Activated CD4-positive, CD25-positive, alpha-beta regulatory T cell treated with anti-CD3 and anti-CD28 coated beads, Interleukin-2, amount 50 U/mL, for 24 hours (primary cell): Measurements from ENCODE around the gene SPAG5.

ENCODE experiments used
- ATAC-seq, 2 donors: fragments of 150-1000 bp; cut with Tn5 transposase; one replicate each; pipeline ENCODE4 v1.10.0; 2021; ENCODE audit warnings: mild to moderate bottlenecking in 1 of 2, moderate library complexity in 1 of 2

Gene SPAG5

GRCh38 chr17:28571361-28572122, 27.3 kb downstream of the SPAG5 start, which contains the start of gene PIGS:
PIGS (minus strand) TSS chr17:28571524; CDS start chr17:28571496, 28 bp downstream.
- ATAC-seq = peak; percentile 99

DNA sequence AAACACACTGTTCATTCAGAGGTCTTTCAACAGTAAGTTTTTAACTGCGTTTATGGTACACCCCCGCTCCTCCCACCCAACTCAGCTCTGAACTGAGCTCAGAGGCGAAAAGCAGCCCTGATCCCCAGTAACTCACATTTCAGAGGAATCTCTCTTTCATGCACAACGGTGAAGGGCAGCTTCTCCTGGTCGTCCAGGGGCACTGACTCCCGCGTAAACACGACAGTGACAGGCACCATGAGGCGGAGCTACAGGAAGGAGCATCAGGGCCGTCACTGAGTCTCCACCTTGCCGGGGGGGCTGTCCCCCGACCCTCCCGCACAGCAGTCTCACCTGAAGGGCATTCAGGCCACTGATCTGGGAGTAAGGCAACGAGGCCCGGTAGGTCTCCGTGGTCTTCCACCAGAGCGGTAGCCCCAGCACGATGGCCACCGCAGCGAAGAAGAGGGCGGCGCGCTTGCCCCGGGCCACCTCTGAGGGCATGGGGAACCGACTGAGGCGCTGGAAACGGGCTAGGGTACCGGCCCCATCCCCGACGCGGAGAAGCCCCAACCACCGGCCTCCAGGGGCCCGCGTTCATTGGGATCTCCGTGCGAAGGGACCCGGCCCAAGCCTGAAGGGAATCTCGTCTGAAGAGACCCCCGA, 28.0 kb downstream of the SPAG5 start:
- peak; percentile 33 to 40 for ATAC-seq

DNA sequence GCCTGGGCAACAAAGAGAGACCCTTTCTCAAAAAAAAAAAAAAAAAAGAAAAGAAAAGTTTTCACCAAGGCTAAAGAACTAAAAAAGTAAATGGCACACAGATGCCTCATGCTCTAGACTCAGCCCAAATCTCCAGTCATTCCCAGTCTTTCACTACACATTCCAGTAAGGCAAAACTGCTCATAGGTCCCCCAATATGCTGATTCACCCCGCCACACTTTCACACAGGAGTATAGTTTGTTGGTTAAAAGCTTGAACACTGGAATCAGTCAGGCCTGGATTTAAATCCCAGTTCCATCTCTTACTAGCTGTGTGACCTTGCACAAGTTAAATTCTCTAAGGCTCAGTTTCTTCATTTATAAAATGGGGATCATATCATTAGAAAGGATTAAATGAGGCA, 29.4 kb downstream of the SPAG5 start:
- ATAC-seq = no peak

DNA sequence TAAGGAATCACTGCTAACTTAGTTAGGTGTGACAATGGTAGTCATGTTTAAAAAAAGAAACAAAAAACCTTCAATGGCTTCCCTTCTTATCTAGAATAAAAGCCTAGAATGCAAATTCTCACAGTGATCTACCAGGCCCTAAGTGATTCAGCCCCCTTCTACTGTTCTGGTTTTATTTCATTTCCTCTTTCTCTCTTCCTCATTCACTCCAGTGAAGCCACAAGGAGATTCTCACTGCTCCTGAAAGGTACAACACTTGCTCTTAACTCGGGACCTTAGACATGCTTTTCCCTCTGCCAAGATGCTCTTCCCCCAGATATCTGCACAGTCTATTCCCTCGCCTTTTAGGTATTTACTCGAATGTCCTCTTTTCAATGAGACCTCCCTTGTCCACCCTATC, 31.2 kb downstream of the SPAG5 start:
- no peak for ATAC-seq

- ATAC-seq = no peak
Measured at GRCh38 chr17:28563475-28563874, 35.4 kb downstream of the SPAG5 start.

DNA sequence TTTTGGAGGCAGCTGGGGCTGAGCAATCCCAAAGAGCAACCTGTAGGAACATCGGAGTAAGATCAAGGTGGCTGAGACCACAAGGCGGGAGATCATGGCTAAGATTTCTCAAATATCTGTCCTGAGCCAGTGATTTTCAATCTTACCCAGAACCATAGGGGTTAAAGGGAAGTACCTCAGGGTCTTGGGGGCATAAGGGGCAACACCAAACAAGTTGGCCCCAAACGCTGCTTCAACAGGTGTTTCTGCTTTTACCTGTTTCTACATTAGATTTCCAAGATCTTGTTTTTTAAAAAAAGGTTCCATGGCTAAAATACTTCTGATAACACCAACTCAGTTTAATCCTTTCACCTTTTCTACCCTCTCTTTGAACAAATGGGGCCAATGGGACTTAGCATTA, 43.8 kb downstream of the SPAG5 start:
- no peak for ATAC-seq

DNA sequence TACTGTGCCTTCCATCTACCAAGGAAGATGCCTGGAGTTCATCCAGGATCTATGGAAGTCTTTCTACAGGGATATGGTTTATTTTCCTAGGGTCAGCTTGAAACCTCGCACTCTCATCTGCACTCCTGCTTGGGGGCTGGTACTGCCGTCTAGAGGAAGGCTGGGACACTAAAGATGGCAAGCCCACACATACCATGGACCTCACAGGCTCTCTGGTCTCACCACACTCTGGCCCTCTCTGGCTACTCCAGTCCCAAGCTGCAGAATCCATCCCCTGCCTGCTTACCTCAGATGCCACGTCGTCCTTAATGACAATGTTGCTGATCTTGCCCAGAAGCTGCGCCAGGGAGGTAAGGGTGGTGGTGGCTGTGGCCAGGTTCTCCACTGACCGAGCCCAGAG, 44.3 kb downstream of the SPAG5 start:
- no peak for ATAC-seq

GRCh38 chr17:28553000-28553505, 45.8 kb downstream of the SPAG5 start:
- no peak for ATAC-seq

DNA sequence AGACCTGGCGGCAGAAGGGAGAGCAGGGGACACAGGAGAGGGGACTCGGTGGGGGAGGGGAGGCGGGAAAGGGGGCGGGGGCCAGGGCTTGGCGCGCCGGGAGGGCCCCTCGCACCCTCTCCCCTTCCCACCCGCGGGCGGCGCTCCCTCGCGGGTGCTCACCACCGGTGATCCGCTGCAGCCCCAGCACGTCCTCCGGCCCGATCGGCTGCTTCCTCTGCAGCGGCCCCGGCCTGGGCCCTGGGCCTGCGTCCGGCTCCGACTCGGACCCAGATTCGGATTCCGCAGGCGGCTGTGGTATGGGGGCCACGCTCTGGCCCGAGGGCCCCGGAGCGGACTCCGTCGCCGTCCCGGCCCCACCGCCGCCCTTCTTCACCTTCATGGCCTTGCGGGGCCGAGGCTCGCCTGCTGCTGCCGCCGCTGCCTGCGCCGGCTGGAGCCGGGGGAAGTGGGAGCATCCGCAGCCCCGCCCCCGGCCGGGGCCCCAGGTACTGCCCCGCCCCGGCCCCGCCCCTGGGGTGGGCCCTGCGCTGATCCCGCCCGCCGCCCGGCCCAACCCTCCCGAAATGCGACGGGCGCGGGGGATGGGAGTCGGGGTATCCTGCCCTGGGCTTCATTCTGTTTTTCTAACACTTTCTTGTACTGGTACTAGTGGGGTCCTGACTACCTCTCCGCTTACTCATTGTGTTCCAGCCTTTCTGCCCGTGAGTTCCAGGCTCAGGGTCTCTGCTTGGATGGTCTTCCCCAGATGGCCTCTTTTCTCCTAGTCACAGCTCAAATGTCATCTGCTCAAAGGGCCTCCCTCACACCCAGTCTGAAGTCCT, 46.4 kb downstream of the SPAG5 start, which contains the start of gene UNC119:
UNC119 (minus strand) TSS at position 449 of the 824 bp plus-strand sequence; CDS start at position 382, 67 bp downstream.
- ATAC-seq = peak; percentile 85 to 86

DNA sequence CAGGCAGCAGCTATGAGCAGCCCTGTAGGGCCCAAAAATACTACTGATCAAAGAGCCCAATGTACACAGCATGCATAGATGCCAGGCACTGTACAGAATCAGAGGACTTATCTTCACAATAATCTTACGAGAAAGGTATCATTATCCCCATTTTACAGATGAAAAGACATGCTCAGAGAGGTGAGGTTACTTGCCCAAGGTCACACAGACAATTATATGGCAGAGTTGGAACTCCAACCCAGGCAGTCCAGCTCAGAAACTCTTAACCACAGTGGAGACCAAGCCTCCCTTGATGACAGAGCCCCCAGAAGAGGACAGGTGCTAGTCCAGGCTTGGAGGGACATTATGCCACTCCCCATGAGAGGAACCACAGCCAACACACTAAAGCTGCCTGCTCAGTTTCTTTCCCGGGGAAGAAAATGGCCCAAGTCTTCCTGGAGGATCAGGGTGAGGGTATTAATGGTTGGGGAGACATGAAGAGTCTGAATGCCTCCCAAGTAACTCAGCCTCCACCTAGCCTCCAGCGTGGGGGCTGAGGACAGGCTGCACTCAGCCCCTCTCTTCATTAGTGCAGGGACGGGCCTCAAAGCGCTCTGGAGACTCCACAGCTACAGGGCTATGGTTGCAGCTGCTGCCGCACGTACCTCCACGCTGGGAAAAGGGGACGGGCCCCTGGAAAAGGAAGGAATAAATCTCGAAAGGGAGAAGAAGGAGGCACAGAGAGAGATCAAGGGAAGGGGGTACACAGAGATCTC, 47.2 kb downstream of the SPAG5 start:
- ATAC-seq = no peak

DNA sequence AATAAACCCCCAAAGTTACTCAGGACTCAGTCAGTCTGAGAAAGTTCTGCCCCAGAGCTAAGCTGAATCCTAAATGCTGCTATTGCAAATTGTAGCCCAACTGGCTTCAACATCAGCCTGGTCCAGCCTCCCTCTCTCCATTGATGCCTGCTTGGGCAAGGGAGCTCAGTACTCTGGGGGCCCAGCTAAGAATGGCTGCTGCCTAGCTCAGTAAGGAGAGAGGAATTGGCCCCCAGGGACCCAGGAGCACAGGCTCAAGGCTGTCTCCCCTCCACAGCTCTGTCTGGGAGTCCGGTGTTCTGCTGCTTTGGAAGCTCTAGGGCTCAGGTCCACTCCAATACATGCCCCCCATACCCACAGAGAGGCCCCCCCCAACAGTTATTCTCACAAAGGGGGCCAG, 48.0 kb downstream of the SPAG5 start:
- no peak for ATAC-seq

DNA sequence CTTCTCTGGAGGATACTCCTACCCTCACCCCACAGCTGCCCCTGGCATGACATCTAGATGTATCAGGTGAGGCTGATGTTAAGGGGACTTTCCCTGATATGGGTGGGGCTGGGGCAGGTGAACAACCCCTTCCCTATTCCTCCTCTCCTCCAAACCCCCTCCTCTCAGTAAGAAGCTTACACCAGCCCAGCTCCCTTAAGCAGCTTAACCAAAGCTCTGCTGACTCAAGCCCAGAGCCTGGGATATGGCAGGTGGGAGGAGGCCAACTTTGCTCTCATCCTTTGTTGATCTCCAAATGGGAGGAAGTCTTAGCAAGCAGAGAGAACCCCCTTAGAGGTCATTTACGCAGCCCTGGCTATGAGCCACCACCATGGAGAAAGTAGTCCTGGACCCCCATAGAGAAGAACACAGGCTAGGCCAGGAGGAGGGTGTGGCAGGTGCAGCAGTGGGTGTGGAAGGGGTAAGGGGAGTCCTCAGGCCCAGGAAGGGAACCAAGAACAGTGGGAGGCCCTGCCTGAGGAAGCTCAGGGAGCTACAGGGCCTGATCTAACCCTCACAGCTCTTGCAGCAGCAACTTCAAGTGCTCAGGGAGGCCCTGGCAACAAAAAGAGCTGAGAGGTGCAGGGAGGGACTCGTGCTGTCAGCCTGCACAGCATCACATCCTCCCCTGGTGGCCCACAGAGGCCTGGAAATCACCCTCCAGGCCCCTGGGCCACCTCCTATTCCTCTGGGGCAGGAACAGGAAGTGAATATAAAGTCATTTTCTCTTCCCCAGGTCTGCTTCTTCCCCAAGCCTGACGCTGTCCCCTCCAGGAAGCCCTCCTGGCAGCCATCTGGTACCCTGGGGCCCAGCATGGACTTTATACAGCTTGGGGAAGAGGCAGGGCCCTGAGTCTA, 49.3 kb downstream of the SPAG5 start:
- peak; percentile 68 to 73 for ATAC-seq

GRCh38 chr17:28548417-28549130, 50.3 kb downstream of the SPAG5 start:
- no peak for ATAC-seq

- ATAC-seq = peak in 1 of 2 donors; percentile 18
Measured at GRCh38 chr17:28547623-28548416, 51.0 kb downstream of the SPAG5 start.

- no peak for ATAC-seq
Measured at GRCh38 chr17:28547096-28547622, 51.7 kb downstream of the SPAG5 start.

GRCh38 chr17:28545787-28546415, 52.9 kb downstream of the SPAG5 start:
- no peak for ATAC-seq

- ATAC-seq = no peak
Measured at GRCh38 chr17:28545141-28545503, 53.7 kb downstream of the SPAG5 start.

GRCh38 chr17:28544402-28545140, 54.3 kb downstream of the SPAG5 start:
- no peak for ATAC-seq
